Activated CD4-positive, alpha-beta T cell treated with anti-CD3 and anti-CD28 coated beads, Interleukin-2, amount 10 ng/mL, durations not matched to agents 7 days and 5 days (primary cell): ENCODE measurements around the gene ELK4. TPM values are rescaled to one million over a fixed set of nuclear protein-coding genes. Genes with fewer than 3 reads are reported as not detected.

Source experiments
- CTCF ChIA-PET: fragments of 350-600 bp; sonication (Branson Sonifier 250); formaldehyde crosslinking; loops from one replicate; lab custom pipeline; 2021; ENCODE audit warnings: antibody characterized with exemption; lab: Charles Lee
- POLR2A ChIA-PET: fragments of 350-600 bp; sonication (Branson Sonifier 250); formaldehyde crosslinking; loops from one replicate; lab custom pipeline; 2021; ENCODE audit warnings: antibody characterized with exemption; lab: Charles Lee
- DNase-seq: peaks from one replicate; pipeline ENCODE4 v3.0.0-alpha.2; 2020
- H3K27ac Mint-ChIP-seq: one replicate; pipeline ENCODE4 v1.8.0; 2021; ENCODE audit warnings: mild to moderate bottlenecking, moderate library complexity, mixed read lengths
- H3K27me3 Mint-ChIP-seq: one replicate; pipeline ENCODE4 v1.8.0; 2021; ENCODE audit warnings: mixed read lengths
- H3K36me3 Mint-ChIP-seq: one replicate; pipeline ENCODE4 v1.8.0; 2021; ENCODE audit warnings: low read depth, mixed read lengths
- H3K4me1 Mint-ChIP-seq: one replicate; pipeline ENCODE4 v1.8.0; 2021; ENCODE audit warnings: mixed read lengths
- H3K4me3 Mint-ChIP-seq: one replicate; pipeline ENCODE4 v1.8.0; 2021; ENCODE audit warnings: mild to moderate bottlenecking, moderate library complexity, mixed read lengths
- H3K9me3 Mint-ChIP-seq: one replicate; pipeline ENCODE4 v1.8.0; 2021; ENCODE audit warnings: mixed read lengths
- total RNA-seq, 2 experiments: library from RNA; stranded (reverse); gene quantifications; one replicate each; pipeline ENCODE4 v1.2.3, GENCODE V29; 2021

ELK4 gene
- total RNA-seq, 2 experiments from 2014 or later = 99.4 to 103 TPM

GRCh38 chr1:205633421-205633976 lies 1.7 kb upstream of the ELK4 start:
- H3K27me3 Mint-ChIP-seq = peaks cover 17% of the 10 kb centered on the region
- H3K36me3 Mint-ChIP-seq = peaks cover 15% of the 10 kb centered on the region
- peaks cover 27% of the 10 kb centered on the region for H3K4me1 Mint-ChIP-seq
- ChIA-PET CTCF (interaction anchor here (1.7 to 7.8 kb wide), 4 partner anchors 9 to 42 kb away, joined by 15 to 105 read pairs (median 28); no protein-coding TSS in a partner anchor), POLR2A (interaction anchor here (0.6 kb wide), 1 partner anchor 312 kb away, joined by 3 read pairs; no protein-coding TSS in a partner anchor)
- no peaks in the 10 kb centered on the region for H3K9me3 Mint-ChIP-seq
- no peak overlapping the region for H3K4me3 Mint-ChIP-seq
- H3K27ac Mint-ChIP-seq = no peak overlapping the region
- no peak for DNase-seq

- Mint-ChIP-seq H3K36me3 (peaks cover 22% of the 10 kb centered on the region), H3K27ac (peak overlapping the region; percentile 89), H3K9me3 (no peaks in the 10 kb centered on the region), H3K4me1 (peaks cover 35% of the 10 kb centered on the region), H3K27me3 (peaks cover 11% of the 10 kb centered on the region), H3K4me3 (peak overlapping the region; percentile 79)
- no peak for DNase-seq
- ChIA-PET CTCF (interaction anchor here (0.6 to 7.8 kb wide), 16 partner anchors 10 to 512 kb away, joined by 3 to 105 read pairs (median 6); no protein-coding TSS in a partner anchor), POLR2A (interaction anchor here (0.6 to 2.3 kb wide), 3 partner anchors 34 to 312 kb away, joined by 3 to 18 read pairs (median 3); no protein-coding TSS in a partner anchor)
Measured at GRCh38 chr1:205632669-205633169, 908 bp upstream of the ELK4 start.

GRCh38 chr1:205631010-205631767 lies 622 bp downstream of the ELK4 start:
- ChIA-PET POLR2A (interaction anchor here (0.9 to 2.3 kb wide), 3 partner anchors 26 to 39 kb away, joined by 3 to 18 read pairs (median 3); no protein-coding TSS in a partner anchor), CTCF (interaction anchor here (0.8 to 7.8 kb wide), 13 partner anchors 11 to 146 kb away, joined by 3 to 105 read pairs (median 6); no protein-coding TSS in a partner anchor)
- H3K9me3 Mint-ChIP-seq = no peaks in the 10 kb centered on the region
- H3K4me3 Mint-ChIP-seq = peak overlapping the region; percentile 81
- H3K27me3 Mint-ChIP-seq = no peaks in the 10 kb centered on the region
- peaks cover 43% of the 10 kb centered on the region for H3K4me1 Mint-ChIP-seq
- peaks cover 33% of the 10 kb centered on the region for H3K36me3 Mint-ChIP-seq
- H3K27ac Mint-ChIP-seq = peak overlapping the region; percentile 95
- DNase-seq = peak; percentile 92

GRCh38 chr1:205630651-205631009 lies 1.2 kb downstream of the ELK4 start:
- H3K36me3 Mint-ChIP-seq = peaks cover 36% of the 10 kb centered on the region
- no peaks in the 10 kb centered on the region for H3K9me3 Mint-ChIP-seq
- H3K27me3 Mint-ChIP-seq = no peaks in the 10 kb centered on the region
- H3K27ac Mint-ChIP-seq = peak overlapping the region; percentile 95
- H3K4me1 Mint-ChIP-seq = peaks cover 48% of the 10 kb centered on the region
- ChIA-PET CTCF (interaction anchor here (0.8 to 7.8 kb wide), 6 partner anchors 27 to 106 kb away, joined by 3 to 105 read pairs (median 8); no protein-coding TSS in a partner anchor), POLR2A (interaction anchor here (0.9 to 2.3 kb wide), 3 partner anchors 26 to 39 kb away, joined by 3 to 18 read pairs (median 3); no protein-coding TSS in a partner anchor)
- no peak for DNase-seq
- H3K4me3 Mint-ChIP-seq = peak overlapping the region; percentile 81

GRCh38 chr1:205630241-205630640 lies 1.6 kb downstream of the ELK4 start:
- Mint-ChIP-seq H3K27me3 (no peaks in the 10 kb centered on the region), H3K4me1 (peaks cover 49% of the 10 kb centered on the region), H3K4me3 (peak overlapping the region; percentile 81), H3K27ac (peak overlapping the region; percentile 95), H3K9me3 (no peaks in the 10 kb centered on the region), H3K36me3 (peaks cover 36% of the 10 kb centered on the region)
- CTCF ChIA-PET = interaction anchor here (1.0 to 7.8 kb wide), 5 partner anchors 12 to 106 kb away, joined by 3 to 105 read pairs (median 3); no protein-coding TSS in a partner anchor
- POLR2A ChIA-PET = interaction anchor here (0.9 to 1.1 kb wide), 2 partner anchors 25 to 31 kb away, joined by 3 read pairs; no protein-coding TSS in a partner anchor
- DNase-seq = no peak

GRCh38 chr1:205629751-205630150 lies 2.1 kb downstream of the ELK4 start:
- ChIA-PET CTCF (interaction anchor here (0.5 to 7.8 kb wide), 6 partner anchors 12 to 344 kb away, joined by 3 to 105 read pairs (median 3); no protein-coding TSS in a partner anchor), POLR2A (no interaction called here)
- H3K9me3 Mint-ChIP-seq = no peaks in the 10 kb centered on the region
- peaks cover 51% of the 10 kb centered on the region for H3K4me1 Mint-ChIP-seq
- peaks cover 40% of the 10 kb centered on the region for H3K36me3 Mint-ChIP-seq
- DNase-seq = peak; percentile 16
- peak overlapping the region; percentile 95 for H3K27ac Mint-ChIP-seq
- no peaks in the 10 kb centered on the region for H3K27me3 Mint-ChIP-seq
- H3K4me3 Mint-ChIP-seq = peak overlapping the region; percentile 81

- ChIA-PET CTCF (interaction anchor here (1.4 to 7.8 kb wide), 2 partner anchors 37 to 51 kb away, joined by 4 to 105 read pairs; no protein-coding TSS in a partner anchor), POLR2A (interaction anchor here (0.5 kb wide), 1 partner anchor 55 kb away, joined by 4 read pairs; no protein-coding TSS in a partner anchor)
- H3K9me3 Mint-ChIP-seq = no peaks in the 10 kb centered on the region
- no peaks in the 10 kb centered on the region for H3K27me3 Mint-ChIP-seq
- H3K27ac Mint-ChIP-seq = peak overlapping the region; percentile 80
- H3K36me3 Mint-ChIP-seq = peaks cover 47% of the 10 kb centered on the region
- H3K4me3 Mint-ChIP-seq = no peak overlapping the region
- no peak for DNase-seq
- H3K4me1 Mint-ChIP-seq = peaks cover 56% of the 10 kb centered on the region
Measured at GRCh38 chr1:205627956-205628355, 3.9 kb downstream of the ELK4 start.

GRCh38 chr1:205626216-205626615 lies 5.6 kb downstream of the ELK4 start:
- Mint-ChIP-seq H3K27me3 (no peaks in the 10 kb centered on the region), H3K9me3 (no peaks in the 10 kb centered on the region), H3K27ac (peak overlapping the region; percentile 43), H3K4me3 (peak overlapping the region; percentile 12), H3K4me1 (peaks cover 48% of the 10 kb centered on the region), H3K36me3 (peaks cover 54% of the 10 kb centered on the region)
- DNase-seq = peak; percentile 7
- CTCF ChIA-PET = no interaction called here
- POLR2A ChIA-PET = no interaction called here

- Mint-ChIP-seq H3K27me3 (no peaks in the 10 kb centered on the region), H3K9me3 (no peaks in the 10 kb centered on the region), H3K27ac (no peak overlapping the region), H3K36me3 (peaks cover 55% of the 10 kb centered on the region), H3K4me3 (no peak overlapping the region), H3K4me1 (peaks cover 48% of the 10 kb centered on the region)
- no peak for DNase-seq
- ChIA-PET CTCF (interaction anchor here (1.1 to 4.1 kb wide), 4 partner anchors 9 to 36 kb away, joined by 3 to 15 read pairs (median 8); no protein-coding TSS in a partner anchor), POLR2A (no interaction called here)
Measured at GRCh38 chr1:205623646-205624045, 8.2 kb downstream of the ELK4 start.

- H3K27me3 Mint-ChIP-seq = no peaks in the 10 kb centered on the region
- DNase-seq = no peak
- CTCF ChIA-PET = interaction anchor here (1.6 to 4.1 kb wide), 3 partner anchors 12 to 39 kb away, joined by 5 to 15 read pairs (median 9); partner anchors contain the start of gene ELK4
- no peak overlapping the region for H3K27ac Mint-ChIP-seq
- no peak overlapping the region for H3K4me3 Mint-ChIP-seq
- POLR2A ChIA-PET = no interaction called here
- H3K36me3 Mint-ChIP-seq = peaks cover 51% of the 10 kb centered on the region
- no peaks in the 10 kb centered on the region for H3K9me3 Mint-ChIP-seq
- H3K4me1 Mint-ChIP-seq = peaks cover 27% of the 10 kb centered on the region
Measured at GRCh38 chr1:205620269-205620668, 11.5 kb downstream of the ELK4 start.

GRCh38 chr1:205619376-205619775 lies 12.4 kb downstream of the ELK4 start:
- ChIA-PET CTCF (interaction anchor here (1.6 to 2.7 kb wide), 2 partner anchors 13 to 40 kb away, joined by 5 to 9 read pairs; partner anchors contain the start of gene ELK4), POLR2A (no interaction called here)
- Mint-ChIP-seq H3K4me1 (peaks cover 22% of the 10 kb centered on the region), H3K9me3 (no peaks in the 10 kb centered on the region), H3K36me3 (peaks cover 54% of the 10 kb centered on the region), H3K4me3 (no peak overlapping the region), H3K27ac (no peak overlapping the region), H3K27me3 (no peaks in the 10 kb centered on the region)
- DNase-seq = no peak
